SK-N-SH (cell line): ENCODE measurements around the gene WDR11. TPM values are rescaled to one million over a fixed set of nuclear protein-coding genes. Genes with fewer than 3 reads are reported as not detected.
A peak's percentile ranks its signal among the peaks of the same experiment; 100 is the strongest.

Experiments
- CTCF ChIA-PET: fragments of 300-600, 350-600 bp; formaldehyde crosslinking; extraction: SDS; loops from one replicate; lab custom pipeline; 2021; lab: Yijun Ruan, JAX
- POLR2A ChIA-PET: fragments of 350-600 bp; sonication (Branson Sonifier 250); formaldehyde crosslinking; extraction: SDS; loops from one replicate; lab custom pipeline; 2020; ENCODE audit warnings: antibody characterized with exemption, inconsistent platforms; lab: Yijun Ruan, JAX
- DNase-seq: peaks from one replicate; pipeline ENCODE4 v3.0.0; 2012
- H2AFZ ChIP-seq: fragments of 200-600 bp; sonication (generic); 2 replicates; pipeline ENCODE4 v1.8.1; 2016; ENCODE audit warnings: antibody characterized with exemption, mild to moderate bottlenecking, low read depth
- H3F3A ChIP-seq: fragments of 200-600 bp; sonication (generic); replicated peaks from 2 replicates; pipeline ENCODE3; 2016; ENCODE audit warnings: antibody characterized with exemption, mild to moderate bottlenecking; ENCODE audit not compliant: insufficient read depth
- H3K27ac ChIP-seq, 2 experiments: fragments of 200-500 bp in 1 of 2; fragments of 200-600 bp in 1 of 2; sonication (Bioruptor generic) in 1 of 2; sonication (generic), shearing (Covaris generic) in 1 of 2; 2 replicates each; pipeline versions ENCODE4 v1.5.1 to v1.6.1; 2014 to 2016; ENCODE audit warnings: low read depth in 2 of 2, inconsistent platforms in 1 of 2, low read length in 1 of 2, mild to moderate bottlenecking in 1 of 2, mixed read lengths in 1 of 2
- H3K27me3 ChIP-seq: fragments of 200-600 bp; sonication (generic), shearing (Covaris generic); 2 replicates; pipeline ENCODE4 v1.6.1; 2016; ENCODE audit warnings: mixed run types; ENCODE audit not compliant: insufficient read depth
- H3K36me3 ChIP-seq, 2 experiments: fragments of 200-500 bp in 1 of 2; fragments of 200-600 bp in 1 of 2; sonication (Bioruptor generic) in 1 of 2; sonication (generic) in 1 of 2; replicated peaks in 1 of 2; 2 replicates each; pipeline versions ENCODE3 to v1.5.1; 2014 to 2016; ENCODE audit warnings: low read length in 1 of 2, mild to moderate bottlenecking in 1 of 2; ENCODE audit not compliant: insufficient read depth in 2 of 2, control insufficient read depth in 1 of 2
- H3K4me1 ChIP-seq, 2 experiments: fragments of 200-500 bp in 1 of 2; fragments of 200-600 bp in 1 of 2; sonication (Bioruptor generic) in 1 of 2; sonication (generic), shearing (Covaris generic) in 1 of 2; 2 replicates each; pipeline versions ENCODE4 v1.5.1 to v1.6.1; 2014 to 2016; ENCODE audit warnings: low read depth in 1 of 2, low read length in 1 of 2, mixed run types in 1 of 2; ENCODE audit not compliant: insufficient read depth in 2 of 2, control insufficient read depth in 1 of 2
- H3K4me2 ChIP-seq: fragments of 200-600 bp; sonication (generic), shearing (Covaris generic); 2 replicates; pipeline ENCODE4 v1.6.1; 2017; ENCODE audit warnings: mixed run types
- H3K4me3 ChIP-seq, 2 experiments: fragments of 200-500 bp in 1 of 2; fragments of 200-600 bp in 1 of 2; sonication (Bioruptor generic) in 1 of 2; sonication (generic), shearing (Covaris generic) in 1 of 2; 2 replicates each; pipeline versions ENCODE4 v1.5.1 to v1.8.1; 2014 to 2016; ENCODE audit warnings: low read depth in 2 of 2, inconsistent platforms in 1 of 2, low read length in 1 of 2, mild to moderate bottlenecking in 1 of 2, mixed read lengths in 1 of 2, moderate library complexity in 1 of 2
- H3K79me2 ChIP-seq: fragments of 200-600 bp; sonication (generic); 2 replicates; pipeline ENCODE4 v1.8.1; 2017; ENCODE audit warnings: mild to moderate bottlenecking; ENCODE audit not compliant: insufficient read depth
- H3K9ac ChIP-seq: fragments of 200-600 bp; sonication (generic); 2 replicates; pipeline ENCODE4 v1.6.1; 2017; ENCODE audit warnings: mixed run types
- H3K9me2 ChIP-seq: fragments of 200-600 bp; sonication (generic); 2 replicates; pipeline ENCODE4 v1.6.1; 2017; ENCODE audit warnings: mixed run types
- H3K9me3 ChIP-seq: fragments of 200-600 bp; sonication (generic); 2 replicates; pipeline ENCODE4 v1.6.1; 2017; ENCODE audit warnings: mixed run types, mild to moderate bottlenecking, moderate library complexity
- H4K20me1 ChIP-seq: fragments of 200-600 bp; sonication (generic); 2 replicates; pipeline ENCODE4 v1.6.1; 2017; ENCODE audit warnings: mild to moderate bottlenecking, mixed run types; ENCODE audit not compliant: insufficient read depth
- EP300 ChIP-seq, 2 experiments: IDR thresholded peaks; 2 replicates each; pipeline versions ENCODE4 v1.4.0 to v1.6.1; 2012; ENCODE audit warnings: borderline replicate concordance in 1 of 2, low read depth in 1 of 2, low read length in 1 of 2
- FOXJ3 ChIP-seq: sonication (generic); formaldehyde crosslinking; IDR thresholded peaks from 2 replicates; pipeline ENCODE4 v1.5.1; 2020; ENCODE audit warnings: mild to moderate bottlenecking, missing genetic modification reagents
- GATA2 ChIP-seq: sonication (generic); formaldehyde crosslinking; IDR thresholded peaks from 2 replicates; pipeline ENCODE4 v1.5.0; 2020; ENCODE audit warnings: mild to moderate bottlenecking, missing genetic modification reagents
- RFX5 ChIP-seq: IDR thresholded peaks from 2 replicates; pipeline ENCODE4 v1.6.1; 2012; ENCODE audit warnings: mild to moderate bottlenecking, improper control_type of control experiment, low read length
- TAF1 ChIP-seq: IDR thresholded peaks from 2 replicates; pipeline ENCODE4 v1.6.1; 2012; ENCODE audit warnings: low read depth, mild to moderate bottlenecking, low read length, moderate library complexity, borderline replicate concordance
- YY1 ChIP-seq: IDR thresholded peaks from 2 replicates; pipeline ENCODE4 v1.4.0; 2012; ENCODE audit warnings: low read depth, mild to moderate bottlenecking
- WGBS: methylation state at CpG from one replicate; pipeline ENCODE4 v1.1.6; 2017; ENCODE audit warnings: low lambda C conversion rate; 5-methylcytosine and 5-hydroxymethylcytosine counted together
- polyA plus RNA-seq, 3 experiments: library from polyadenylated mRNA; depleted of rRNA; stranded (reverse); fragments of >200 nt; gene quantifications; 2 replicates each; pipeline ENCODE4 v1.2.3, GENCODE V29; 2012
- TF ChIP-seq, protein P1 (sequence below): fragments of 150-350 bp; IDR thresholded peaks from 2 replicates; pipeline ENCODE4 v1.6.1; 2016; ENCODE audit warnings: mild to moderate bottlenecking, low read depth, low read length
- TF ChIP-seq, protein P2 (sequence below): IDR thresholded peaks from 2 replicates; pipeline ENCODE4 v1.4.0; 2012; ENCODE audit warnings: low read depth
- TF ChIP-seq, protein P3 (sequence below): IDR thresholded peaks from 2 replicates; pipeline ENCODE4 v1.6.1; 2012; ENCODE audit warnings: mild to moderate bottlenecking, low read depth, low read length, moderate library complexity

The WDR11 gene
- polyA plus RNA-seq, 1 of the 3 experiments (the other 2 are of a cell fraction) = 35.1 TPM

DNA sequence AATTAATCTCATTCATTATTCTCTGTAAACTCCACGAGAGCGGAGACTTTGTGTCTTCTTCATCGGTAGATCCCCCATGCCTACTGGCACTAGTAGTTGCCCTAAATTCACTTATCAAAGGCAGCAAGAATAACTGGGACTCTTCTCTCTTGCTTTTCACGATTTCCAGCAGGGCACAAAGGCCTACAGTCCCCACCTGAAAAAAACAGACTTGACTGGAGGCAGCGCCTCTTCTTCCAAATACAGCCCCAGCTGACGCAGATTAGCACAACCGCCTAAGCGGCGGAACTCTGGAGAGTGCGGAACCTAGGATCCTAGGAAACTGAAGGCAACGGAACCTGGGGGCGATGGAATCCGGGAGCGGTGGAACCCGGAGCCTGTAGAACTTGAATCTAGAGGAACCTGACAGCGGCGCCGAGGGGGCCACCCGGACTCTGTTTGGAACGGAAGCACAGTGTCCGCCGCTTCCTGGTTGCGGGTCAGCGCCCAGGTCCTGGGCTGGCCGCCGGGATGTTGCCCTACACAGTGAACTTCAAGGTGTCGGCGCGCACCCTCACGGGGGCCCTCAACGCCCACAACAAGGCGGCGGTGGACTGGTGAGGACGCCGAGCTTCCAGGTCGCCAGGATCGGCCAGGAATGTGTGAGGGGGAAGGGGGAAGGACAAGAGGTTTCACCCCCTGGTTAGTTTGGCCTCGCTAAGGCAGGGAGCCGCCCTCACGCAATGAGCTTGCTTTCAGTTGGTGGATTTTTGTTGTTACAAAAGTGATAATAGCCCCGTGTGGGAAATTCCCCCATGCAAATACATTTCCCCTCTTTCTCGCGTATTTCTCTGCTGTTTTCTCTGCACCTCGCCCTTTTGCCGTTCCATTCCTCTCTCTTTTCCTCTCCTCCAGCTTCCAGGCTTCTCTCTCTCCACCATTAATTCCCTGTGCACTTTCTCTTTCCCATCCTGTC, at the start of gene WDR11 (continued):
- TF ChIP-seq FOXJ3 (CRISPR knock-in tag) (no peak; the same call in 1 of the 2 replicates), EP300 (IDR thresholded peaks at IDR 0.05; ENCODE audit: borderline replicate concordance in 1 of 2, low read depth in 1 of 2, low read length in 1 of 2) (peak; percentile 21 to 67; a peak in 2 of 4 replicates), YY1 (peak; percentile 75; the same call in 1 of the 2 replicates), GATA2 (CRISPR knock-in tag) (0 out of 2 replicates have a peak, but pooled peaks have one; percentile 10)
- TF ChIP-seq, protein P1, sequence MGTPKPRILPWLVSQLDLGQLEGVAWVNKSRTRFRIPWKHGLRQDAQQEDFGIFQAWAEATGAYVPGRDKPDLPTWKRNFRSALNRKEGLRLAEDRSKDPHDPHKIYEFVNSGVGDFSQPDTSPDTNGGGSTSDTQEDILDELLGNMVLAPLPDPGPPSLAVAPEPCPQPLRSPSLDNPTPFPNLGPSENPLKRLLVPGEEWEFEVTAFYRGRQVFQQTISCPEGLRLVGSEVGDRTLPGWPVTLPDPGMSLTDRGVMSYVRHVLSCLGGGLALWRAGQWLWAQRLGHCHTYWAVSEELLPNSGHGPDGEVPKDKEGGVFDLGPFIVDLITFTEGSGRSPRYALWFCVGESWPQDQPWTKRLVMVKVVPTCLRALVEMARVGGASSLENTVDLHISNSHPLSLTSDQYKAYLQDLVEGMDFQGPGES = no peak
- TF ChIP-seq, protein P2, sequence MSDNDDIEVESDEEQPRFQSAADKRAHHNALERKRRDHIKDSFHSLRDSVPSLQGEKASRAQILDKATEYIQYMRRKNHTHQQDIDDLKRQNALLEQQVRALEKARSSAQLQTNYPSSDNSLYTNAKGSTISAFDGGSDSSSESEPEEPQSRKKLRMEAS = peak; percentile 72
- TF ChIP-seq, protein P3, sequence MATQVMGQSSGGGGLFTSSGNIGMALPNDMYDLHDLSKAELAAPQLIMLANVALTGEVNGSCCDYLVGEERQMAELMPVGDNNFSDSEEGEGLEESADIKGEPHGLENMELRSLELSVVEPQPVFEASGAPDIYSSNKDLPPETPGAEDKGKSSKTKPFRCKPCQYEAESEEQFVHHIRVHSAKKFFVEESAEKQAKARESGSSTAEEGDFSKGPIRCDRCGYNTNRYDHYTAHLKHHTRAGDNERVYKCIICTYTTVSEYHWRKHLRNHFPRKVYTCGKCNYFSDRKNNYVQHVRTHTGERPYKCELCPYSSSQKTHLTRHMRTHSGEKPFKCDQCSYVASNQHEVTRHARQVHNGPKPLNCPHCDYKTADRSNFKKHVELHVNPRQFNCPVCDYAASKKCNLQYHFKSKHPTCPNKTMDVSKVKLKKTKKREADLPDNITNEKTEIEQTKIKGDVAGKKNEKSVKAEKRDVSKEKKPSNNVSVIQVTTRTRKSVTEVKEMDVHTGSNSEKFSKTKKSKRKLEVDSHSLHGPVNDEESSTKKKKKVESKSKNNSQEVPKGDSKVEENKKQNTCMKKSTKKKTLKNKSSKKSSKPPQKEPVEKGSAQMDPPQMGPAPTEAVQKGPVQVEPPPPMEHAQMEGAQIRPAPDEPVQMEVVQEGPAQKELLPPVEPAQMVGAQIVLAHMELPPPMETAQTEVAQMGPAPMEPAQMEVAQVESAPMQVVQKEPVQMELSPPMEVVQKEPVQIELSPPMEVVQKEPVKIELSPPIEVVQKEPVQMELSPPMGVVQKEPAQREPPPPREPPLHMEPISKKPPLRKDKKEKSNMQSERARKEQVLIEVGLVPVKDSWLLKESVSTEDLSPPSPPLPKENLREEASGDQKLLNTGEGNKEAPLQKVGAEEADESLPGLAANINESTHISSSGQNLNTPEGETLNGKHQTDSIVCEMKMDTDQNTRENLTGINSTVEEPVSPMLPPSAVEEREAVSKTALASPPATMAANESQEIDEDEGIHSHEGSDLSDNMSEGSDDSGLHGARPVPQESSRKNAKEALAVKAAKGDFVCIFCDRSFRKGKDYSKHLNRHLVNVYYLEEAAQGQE = peak; percentile 71

DNA sequence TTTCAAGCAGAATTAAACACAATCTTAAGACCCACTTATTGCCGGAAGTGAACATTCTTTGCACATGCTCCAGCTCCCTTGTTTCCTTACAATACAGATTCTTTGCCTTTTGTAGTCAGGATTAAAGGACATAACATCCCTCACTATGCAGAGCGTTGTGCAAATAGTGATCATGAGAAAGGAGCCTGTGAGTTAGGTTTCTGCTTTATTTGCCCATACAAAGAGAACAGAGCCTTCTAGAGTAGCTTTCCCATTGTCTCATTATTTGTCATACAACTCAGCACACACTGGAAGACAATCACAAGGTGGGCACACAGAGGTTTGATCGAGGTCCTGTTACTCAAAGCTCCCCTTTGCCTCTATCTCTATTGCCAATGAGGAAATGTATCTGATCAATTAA, 48.2 kb upstream of the WDR11 start:
- Histone ChIP-seq H3K9ac (no peak overlapping the region), H2AFZ (no peak overlapping the region), H3K9me3 (no peaks in the 10 kb centered on the region), H4K20me1 (no peaks in the 10 kb centered on the region), H3K4me2 (no peak overlapping the region), H3F3A (no peaks in the 10 kb centered on the region), H3K4me1 (no peaks in the 10 kb centered on the region), H3K4me3 (no peak overlapping the region), H3K27ac (no peak overlapping the region), H3K79me2 (no peaks in the 10 kb centered on the region), H3K36me3 (no peaks in the 10 kb centered on the region), H3K27me3 (no peaks in the 10 kb centered on the region), H3K9me2 (no peaks in the 10 kb centered on the region)
- WGBS = 30% methylated on average over 3 of the region's 3 CpGs
- DNase-seq = no peak
- TF ChIP-seq TAF1 = no peak
- no peak for TF ChIP-seq RFX5
- POLR2A ChIA-PET = no interaction called here
- CTCF ChIA-PET = interaction anchor here (1.3 kb wide), 1 partner anchor 32 kb away, joined by 3 read pairs; no protein-coding TSS in a partner anchor
